Fibroblast of lung (primary cell): ENCODE results near the gene DUS2. TPM values are rescaled to one million over a fixed set of nuclear protein-coding genes. Genes with fewer than 3 reads are reported as not detected.
A peak's percentile ranks its signal among the peaks of the same experiment; 100 is the strongest.

Experiments
- DNase-seq, 2 donors: peaks; one replicate each; pipeline versions ENCODE4 v3.0.0 to v3.0.0-alpha.2; 2010; ENCODE audit warnings: low read depth in 2 of 2
- H2AFZ ChIP-seq: 2 replicates; pipeline ENCODE4 v1.5.1; 2012; ENCODE audit warnings: low read length, control low read depth, inconsistent platforms
- H3K27ac ChIP-seq: 2 replicates; pipeline ENCODE4 v1.5.1; 2011; ENCODE audit warnings: low read length, control low read depth; ENCODE audit not compliant: insufficient read depth
- H3K27me3 ChIP-seq: 2 replicates; pipeline ENCODE4 v1.5.1; 2011; ENCODE audit warnings: mild to moderate bottlenecking, low read length; ENCODE audit not compliant: control insufficient read depth, insufficient read depth
- H3K36me3 ChIP-seq: 2 replicates; pipeline ENCODE4 v1.5.1; 2011; ENCODE audit warnings: low read length; ENCODE audit not compliant: control insufficient read depth, insufficient read depth
- H3K4me1 ChIP-seq: 2 replicates; pipeline ENCODE4 v1.5.1; 2011; ENCODE audit warnings: low read length; ENCODE audit not compliant: control insufficient read depth, insufficient read depth; ENCODE audit errors: extremely low read depth
- H3K4me2 ChIP-seq: 2 replicates; pipeline ENCODE4 v1.5.1; 2011; ENCODE audit warnings: low read length, control low read depth; ENCODE audit not compliant: insufficient read depth; ENCODE audit errors: extremely low read depth
- H3K4me3 ChIP-seq, 4 experiments: fragments of 200-600 bp in 1 of 4; sonication (generic) in 1 of 4; replicated peaks in 1 of 4; 2 replicates each; pipeline ENCODE4 v1.5.1; 2011 to 2016; ENCODE audit warnings: low read length in 4 of 4, low read depth in 3 of 4, mild to moderate bottlenecking in 3 of 4, control low read depth in 2 of 4, inconsistent platforms in 1 of 4, mixed read lengths in 1 of 4; ENCODE audit not compliant: insufficient read depth in 1 of 4; ENCODE audit errors: control extremely low read depth in 1 of 4
- H3K79me2 ChIP-seq: 2 replicates; pipeline ENCODE4 v1.5.1; 2012; ENCODE audit warnings: mild to moderate bottlenecking, low read length, inconsistent platforms; ENCODE audit not compliant: control insufficient read depth, insufficient read depth
- H3K9ac ChIP-seq: 2 replicates; pipeline ENCODE4 v1.5.1; 2011; ENCODE audit warnings: mild to moderate bottlenecking, low read length, control low read depth; ENCODE audit not compliant: insufficient read depth
- H3K9me3 ChIP-seq: 2 replicates; pipeline ENCODE4 v1.5.1; 2012; ENCODE audit warnings: low read depth, low read length; ENCODE audit not compliant: control insufficient read depth, insufficient read depth
- H4K20me1 ChIP-seq: 2 replicates; pipeline ENCODE4 v1.5.1; 2011; ENCODE audit warnings: low read length; ENCODE audit not compliant: control insufficient read depth, insufficient read depth; ENCODE audit errors: extremely low read depth
- CTCF ChIP-seq, 2 donors: IDR thresholded peaks in 1 of 2; conservative IDR thresholded peaks in 1 of 2; 1 replicate in 1 of 2; 2 replicates in 1 of 2; pipeline ENCODE4 v1.5.1; 2011 to 2012; ENCODE audit warnings: low read length in 2 of 2, control low read depth in 1 of 2, inconsistent platforms in 1 of 2, low read depth in 1 of 2, mild to moderate bottlenecking in 1 of 2
- EZH2 ChIP-seq: IDR thresholded peaks from 2 replicates; pipeline ENCODE4 v1.5.1; 2012; ENCODE audit warnings: low read length, control low read depth, mild to moderate bottlenecking; ENCODE audit errors: missing control alignments
- polyA plus RNA-seq, 2 donors: library from polyadenylated mRNA; depleted of rRNA in 1 of 2; stranded (reverse) in 1 of 2; unstranded in 1 of 2; fragments of >200 nt; gene quantifications; 2 replicates each; pipeline ENCODE4 v1.2.1, GENCODE V29; 2011 to 2012; ENCODE audit warnings: missing spikeins in 1 of 2
- total RNA-seq: library from RNA; depleted of rRNA; stranded (reverse); fragments of >200 nt; gene quantifications from 2 replicates; pipeline ENCODE4 v1.2.1, GENCODE V29; 2014

DUS2 gene
- total and polyA plus RNA-seq, 2 donors (not counting 1 experiment from before 2014, with no cell fraction given): 10.2 to 16.8 TPM

- no peak overlapping the region for H3K27ac ChIP-seq
- DNase-seq: no peak
- H3K4me3 ChIP-seq: no peak overlapping the region
- no peaks in the 10 kb centered on the region for H3K79me2 ChIP-seq
- H2AFZ ChIP-seq: no peak overlapping the region
- H3K4me1 ChIP-seq: peaks cover 2% of the 10 kb centered on the region
- no peaks in the 10 kb centered on the region for H3K36me3 ChIP-seq
- no peak overlapping the region for H3K9ac ChIP-seq
- H3K4me2 ChIP-seq: no peak overlapping the region
- H4K20me1 ChIP-seq: no peaks in the 10 kb centered on the region
- peaks cover 2% of the 10 kb centered on the region for H3K27me3 ChIP-seq
- TF ChIP-seq CTCF (conservative IDR thresholded peaks at IDR 0.05 in 1 of 2, IDR thresholded peaks at IDR 0.05 in 1 of 2; ENCODE audit: low read depth in 1 of 2, low read length in 2 of 2): no peak
- TF ChIP-seq EZH2: no peak
- H3K9me3 ChIP-seq: no peaks in the 10 kb centered on the region
Measured at GRCh38 chr16:67982011-67982696, 40.9 kb upstream of the DUS2 start.

GRCh38 chr16:67986949-67987348, 36.1 kb upstream of the DUS2 start:
- Histone ChIP-seq H3K79me2 (no peaks in the 10 kb centered on the region), H4K20me1 (no peaks in the 10 kb centered on the region), H2AFZ (no peak overlapping the region), H3K27ac (no peak overlapping the region), H3K4me3 (no peak overlapping the region), H3K9me3 (no peaks in the 10 kb centered on the region), H3K27me3 (no peaks in the 10 kb centered on the region), H3K4me1 (peaks cover 4% of the 10 kb centered on the region), H3K36me3 (no peaks in the 10 kb centered on the region), H3K9ac (no peak overlapping the region), H3K4me2 (no peak overlapping the region)
- no peak for TF ChIP-seq CTCF (conservative IDR thresholded peaks at IDR 0.05 in 1 of 2, IDR thresholded peaks at IDR 0.05 in 1 of 2; ENCODE audit: low read depth in 1 of 2, low read length in 2 of 2)
- no peak for TF ChIP-seq EZH2
- DNase-seq: no peak

GRCh38 chr16:67987460-67988160, 35.5 kb upstream of the DUS2 start:
- TF ChIP-seq CTCF (conservative IDR thresholded peaks at IDR 0.05 in 1 of 2, IDR thresholded peaks at IDR 0.05 in 1 of 2; ENCODE audit: low read depth in 1 of 2, low read length in 2 of 2): no peak
- TF ChIP-seq EZH2: no peak
- H3K9ac ChIP-seq: no peak overlapping the region
- no peak overlapping the region for H3K27ac ChIP-seq
- DNase-seq: peak; percentile 13 to 31
- no peak overlapping the region for H3K4me3 ChIP-seq
- no peaks in the 10 kb centered on the region for H3K27me3 ChIP-seq
- H2AFZ ChIP-seq: peak overlapping the region; percentile 48
- H3K36me3 ChIP-seq: no peaks in the 10 kb centered on the region
- H3K9me3 ChIP-seq: no peaks in the 10 kb centered on the region
- no peak overlapping the region for H3K4me2 ChIP-seq
- H3K79me2 ChIP-seq: no peaks in the 10 kb centered on the region
- H4K20me1 ChIP-seq: no peaks in the 10 kb centered on the region
- H3K4me1 ChIP-seq: peaks cover 4% of the 10 kb centered on the region
